ENCODE results near the gene ARSK.
A peak's percentile ranks its signal among the peaks of the same experiment; 100 is the strongest.

The ARSK gene

GRCh38 chr5:95554647-95555548, at the start of gene ARSK, which contains the start of gene SKIC3:
Gene ARSK, plus strand, starts transcription at chr5:95555101. Its CDS starts 178 bp downstream, at chr5:95555279.
Gene SKIC3, minus strand, starts transcription at chr5:95554977. Its CDS starts 7,827 bp downstream, at chr5:95547150.
- DNase-seq: peak; percentile 95

- DNase-seq: no peak
Measured at GRCh38 chr5:95508550-95508949, 46.4 kb upstream of the ARSK start.

GRCh38 chr5:95511606-95512005, 43.3 kb upstream of the ARSK start:
- DNase-seq: no peak

- DNase-seq: no peak
Measured at GRCh38 chr5:95518417-95518816, 36.5 kb upstream of the ARSK start.

- no peak for DNase-seq
Measured at GRCh38 chr5:95519151-95519550, 35.8 kb upstream of the ARSK start.

GRCh38 chr5:95519681-95520080, 35.2 kb upstream of the ARSK start:
- no peak for DNase-seq

- no peak for DNase-seq
Measured at GRCh38 chr5:95520206-95520605, 34.7 kb upstream of the ARSK start.

GRCh38 chr5:95524423-95524822, 30.5 kb upstream of the ARSK start:
- DNase-seq: no peak

GRCh38 chr5:95526871-95527270, 28.0 kb upstream of the ARSK start:
- no peak for DNase-seq

- no peak for DNase-seq
Measured at GRCh38 chr5:95528565-95528964, 26.3 kb upstream of the ARSK start.

GRCh38 chr5:95530416-95530815, 24.5 kb upstream of the ARSK start:
- DNase-seq: no peak

- DNase-seq: no peak
Measured at GRCh38 chr5:95531491-95531890, 23.4 kb upstream of the ARSK start.

- DNase-seq: no peak
Measured at GRCh38 chr5:95532415-95532814, 22.5 kb upstream of the ARSK start.

GRCh38 chr5:95533106-95533505, 21.8 kb upstream of the ARSK start:
- no peak for DNase-seq

- DNase-seq: no peak
Measured at GRCh38 chr5:95533761-95534160, 21.1 kb upstream of the ARSK start.

- DNase-seq: no peak
Measured at GRCh38 chr5:95537501-95537900, 17.4 kb upstream of the ARSK start.

- no peak for DNase-seq
Measured at GRCh38 chr5:95543017-95543705, 11.7 kb upstream of the ARSK start.

- no peak for DNase-seq
Measured at GRCh38 chr5:95549030-95549429, 5.9 kb upstream of the ARSK start.

GRCh38 chr5:95554331-95554646, 612 bp upstream of the ARSK start:
- DNase-seq: no peak

- no peak for DNase-seq
Measured at GRCh38 chr5:95555553-95555952, 652 bp downstream of the ARSK start.

GRCh38 chr5:95557841-95558240, 2.9 kb downstream of the ARSK start:
- DNase-seq: no peak

- DNase-seq: no peak
Measured at GRCh38 chr5:95562282-95562681, 7.4 kb downstream of the ARSK start.

GRCh38 chr5:95563367-95563766, 8.5 kb downstream of the ARSK start:
- no peak for DNase-seq

GRCh38 chr5:95564450-95564849, 9.5 kb downstream of the ARSK start:
- DNase-seq: no peak
